BJ (cell line): ENCODE results near the gene SV2C. TPM values are rescaled to one million over a fixed set of nuclear protein-coding genes. Genes with fewer than 3 reads are reported as not detected.

ENCODE experiments used
- CTCF ChIA-PET: fragments of 350-600 bp; formaldehyde crosslinking; extraction: SDS; loops from one replicate; lab custom pipeline; 2021; ENCODE audit warnings: antibody characterized with exemption, inconsistent platforms; lab: Yijun Ruan, JAX
- POLR2A ChIA-PET: fragments of 300-600 bp; sonication (Branson Sonifier 250); formaldehyde crosslinking; extraction: SDS; loops from one replicate; lab custom pipeline; 2021; ENCODE audit warnings: antibody characterized with exemption; lab: Charles Lee
- DNase-seq: peaks from one replicate; pipeline ENCODE4 v3.0.0-alpha.2; 2011; ENCODE audit warnings: low read depth
- H3K27me3 ChIP-seq: 2 replicates; pipeline ENCODE4 v1.6.0; 2011; ENCODE audit warnings: low read length; ENCODE audit not compliant: control insufficient read depth, insufficient read depth
- H3K36me3 ChIP-seq: 2 replicates; pipeline ENCODE4 v1.5.1; 2011; ENCODE audit warnings: low read length; ENCODE audit not compliant: control insufficient read depth, insufficient read depth
- H3K4me3 ChIP-seq: 2 replicates; pipeline ENCODE4 v1.5.1; 2011; ENCODE audit warnings: low read depth, mild to moderate bottlenecking, control low read depth, low read length
- polyA plus RNA-seq: library from polyadenylated mRNA; depleted of rRNA; stranded (reverse); fragments of >200 nt; gene quantifications from 2 replicates; pipeline ENCODE4 v1.2.3, GENCODE V29; 2011
- TF ChIP-seq, protein P1 (sequence below): IDR thresholded peaks from 2 replicates; pipeline ENCODE4 v1.5.1; 2011; ENCODE audit warnings: low read depth, mild to moderate bottlenecking, control low read depth, inconsistent platforms, low read length, moderate library complexity; ENCODE audit not compliant: insufficient read depth

Gene SV2C
- polyA plus RNA-seq, 1 experiment: not detected

GRCh38 chr5:76194340-76194739, 111.2 kb downstream of the SV2C start:
- H3K36me3 ChIP-seq: no peaks in the 10 kb centered on the region
- ChIA-PET POLR2A (no interaction called here), CTCF (interaction anchor here (1.0 kb wide), 1 partner anchor 18 kb away, joined by 3 read pairs; no protein-coding TSS in a partner anchor)
- no peak for DNase-seq
- H3K27me3 ChIP-seq: no peaks in the 10 kb centered on the region
- H3K4me3 ChIP-seq: no peak overlapping the region
- TF ChIP-seq, protein P1, sequence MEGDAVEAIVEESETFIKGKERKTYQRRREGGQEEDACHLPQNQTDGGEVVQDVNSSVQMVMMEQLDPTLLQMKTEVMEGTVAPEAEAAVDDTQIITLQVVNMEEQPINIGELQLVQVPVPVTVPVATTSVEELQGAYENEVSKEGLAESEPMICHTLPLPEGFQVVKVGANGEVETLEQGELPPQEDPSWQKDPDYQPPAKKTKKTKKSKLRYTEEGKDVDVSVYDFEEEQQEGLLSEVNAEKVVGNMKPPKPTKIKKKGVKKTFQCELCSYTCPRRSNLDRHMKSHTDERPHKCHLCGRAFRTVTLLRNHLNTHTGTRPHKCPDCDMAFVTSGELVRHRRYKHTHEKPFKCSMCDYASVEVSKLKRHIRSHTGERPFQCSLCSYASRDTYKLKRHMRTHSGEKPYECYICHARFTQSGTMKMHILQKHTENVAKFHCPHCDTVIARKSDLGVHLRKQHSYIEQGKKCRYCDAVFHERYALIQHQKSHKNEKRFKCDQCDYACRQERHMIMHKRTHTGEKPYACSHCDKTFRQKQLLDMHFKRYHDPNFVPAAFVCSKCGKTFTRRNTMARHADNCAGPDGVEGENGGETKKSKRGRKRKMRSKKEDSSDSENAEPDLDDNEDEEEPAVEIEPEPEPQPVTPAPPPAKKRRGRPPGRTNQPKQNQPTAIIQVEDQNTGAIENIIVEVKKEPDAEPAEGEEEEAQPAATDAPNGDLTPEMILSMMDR: no peak

DNA sequence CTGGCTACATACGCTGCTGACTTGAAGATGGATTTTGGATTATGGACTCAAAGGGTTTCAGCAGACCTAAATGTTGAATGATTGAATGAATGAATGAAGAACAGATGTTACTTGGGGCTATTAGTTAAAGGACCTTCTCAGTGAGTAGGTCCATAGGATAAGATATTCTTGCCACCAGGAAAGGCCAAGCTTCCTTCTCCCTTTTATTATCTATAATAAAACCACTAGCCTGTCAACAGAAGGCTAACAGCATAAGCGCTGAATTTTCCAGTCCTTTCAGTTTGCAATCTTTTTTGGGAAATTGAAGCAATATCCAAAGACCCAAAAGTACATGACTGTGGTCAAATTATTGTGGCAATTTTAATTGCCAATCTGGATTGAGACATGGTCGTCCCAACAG, 113.3 kb downstream of the SV2C start:
- H3K4me3 ChIP-seq: no peak overlapping the region
- POLR2A ChIA-PET: no interaction called here
- no peaks in the 10 kb centered on the region for H3K36me3 ChIP-seq
- no peaks in the 10 kb centered on the region for H3K27me3 ChIP-seq
- CTCF ChIA-PET: interaction anchor here (0.6 to 1.3 kb wide), 2 partner anchors 21 to 358 kb away, joined by 3 to 6 read pairs; no protein-coding TSS in a partner anchor
- no peak for DNase-seq
- TF ChIP-seq, protein P1: no peak

- no peak for DNase-seq
- Histone ChIP-seq H3K27me3 (no peaks in the 10 kb centered on the region), H3K36me3 (no peaks in the 10 kb centered on the region), H3K4me3 (no peak overlapping the region)
- ChIA-PET POLR2A (no interaction called here), CTCF (no interaction called here)
- TF ChIP-seq, protein P1: no peak
Observed at GRCh38 chr5:76196886-76197489, 113.8 kb downstream of the SV2C start.

GRCh38 chr5:76197726-76198125, 114.5 kb downstream of the SV2C start:
- Histone ChIP-seq H3K27me3 (no peaks in the 10 kb centered on the region), H3K4me3 (no peak overlapping the region), H3K36me3 (no peaks in the 10 kb centered on the region)
- CTCF ChIA-PET: no interaction called here
- DNase-seq: no peak
- TF ChIP-seq, protein P1: no peak
- POLR2A ChIA-PET: no interaction called here

DNA sequence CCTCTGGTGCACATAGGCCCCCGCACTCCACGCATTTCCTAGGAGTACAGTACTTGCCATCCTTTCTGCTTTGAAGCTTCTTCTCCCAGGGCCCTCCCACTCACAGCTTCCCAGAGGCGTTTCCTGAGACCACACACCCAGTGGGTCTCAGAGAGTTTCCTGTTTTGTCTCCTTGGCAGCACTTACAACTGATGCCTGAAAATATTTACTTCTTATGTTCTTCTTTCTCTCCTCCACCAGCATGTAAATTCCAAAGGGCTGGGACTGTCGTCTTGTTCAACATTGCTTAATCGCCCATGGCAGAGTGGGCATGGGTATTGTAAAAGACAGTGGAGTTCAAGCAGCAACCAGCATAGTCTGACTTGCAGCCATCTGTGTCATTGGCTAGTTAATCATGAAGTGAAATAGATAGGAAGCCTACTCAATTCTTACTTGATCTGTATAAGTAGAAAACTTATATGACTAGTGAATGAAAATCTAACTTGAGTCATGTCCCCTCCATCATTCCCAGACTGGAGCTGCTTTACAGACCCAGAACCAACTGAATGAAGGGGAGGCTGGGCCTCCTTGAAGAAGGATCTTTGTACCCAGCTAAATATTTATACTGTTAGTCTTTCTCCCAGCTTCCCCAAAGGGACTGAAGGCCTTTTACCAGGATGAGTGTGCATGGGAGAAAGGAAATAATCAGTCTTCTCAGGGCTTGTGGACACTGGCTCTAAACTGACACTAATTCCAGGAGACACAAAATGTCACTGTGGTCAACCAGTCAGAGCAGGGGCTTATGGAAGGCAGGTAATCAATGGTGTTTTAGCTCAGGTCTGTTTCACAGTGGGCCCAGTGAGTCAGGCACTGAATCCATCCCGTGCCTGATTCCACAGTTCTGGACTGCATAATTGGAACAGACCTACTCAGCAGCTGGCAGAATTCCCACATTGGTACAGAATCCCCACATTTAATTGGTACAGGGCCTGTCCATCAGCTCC, 116.4 kb downstream of the SV2C start:
- POLR2A ChIA-PET: no interaction called here
- Histone ChIP-seq H3K36me3 (no peaks in the 10 kb centered on the region), H3K4me3 (no peak overlapping the region), H3K27me3 (no peaks in the 10 kb centered on the region)
- CTCF ChIA-PET: no interaction called here
- DNase-seq: no peak
- TF ChIP-seq, protein P1: no peak
